ENCODE results near the gene CFAP20DC. TPM values are rescaled to one million over a fixed set of nuclear protein-coding genes. Genes with fewer than 3 reads are reported as not detected.
"Not testable (repeated sequence)": the region's sequence is repeated elsewhere in the genome, so short reads cannot be mapped to it uniquely, and the experiment has no call there.

The CFAP20DC gene
- total and polyA plus RNA-seq, 2 of the 4 experiments (the other 2 are of a cell fraction): 1.2 to 1.6 TPM

- H3K4me2 ChIP-seq (ENCODE audit: low read depth, low read length); H3K79me1 ChIP-seq (ENCODE audit: low read depth in 1 of 2, low read length in 2 of 2); CTCF ChIA-PET; H3K23ac ChIP-seq (ENCODE audit: low read depth, low read length); H2AK5ac ChIP-seq (ENCODE audit: low read depth, low read length); H2BK120ac ChIP-seq (ENCODE audit: low read depth, low read length); DNase-seq; H2BK20ac ChIP-seq (ENCODE audit: low read depth, low read length); in situ Hi-C loops (cut with MboI; ENCODE audit: low sequenced_read_pairs); H3K4me3 ChIP-seq (ENCODE audit: insufficient read depth, low read depth, low read length); intact Hi-C loops (cut with micrococcal nuclease); H2AFZ ChIP-seq (replicated peaks; ENCODE audit: low read length, poor library complexity); H3K27ac ChIP-seq (ENCODE audit: insufficient read depth, low read length); H3K14ac ChIP-seq (replicated peaks; ENCODE audit: low read depth, low read length); H2BK15ac ChIP-seq (ENCODE audit: low read depth, low read length); ATAC-seq (ENCODE audit: low read depth); H3K27me3 ChIP-seq (ENCODE audit: control insufficient read depth, insufficient read depth, low read length); H3K9me1 ChIP-seq (ENCODE audit: insufficient read depth, low read length); H4K91ac ChIP-seq (ENCODE audit: insufficient read depth, low read depth, low read length); H3K9ac ChIP-seq (ENCODE audit: low read depth, low read length); H3K18ac ChIP-seq (ENCODE audit: low read depth, low read length); H3K4me1 ChIP-seq (ENCODE audit: control insufficient read depth, insufficient read depth, low read length); POLR2A ChIA-PET (ENCODE audit: unreplicated experiment); dilution Hi-C loops (cut with HindIII; ENCODE audit: low sequenced_read_pairs, unreplicated experiment); H3K9me3 ChIP-seq (ENCODE audit: control insufficient read depth, insufficient read depth, low read length); H2BK5ac ChIP-seq (ENCODE audit: low read depth, low read length, poor library complexity, severe bottlenecking); H4K20me1 ChIP-seq (ENCODE audit: insufficient read depth, low read length); H4K5ac ChIP-seq (ENCODE audit: low read depth, low read length); H3K4ac ChIP-seq (ENCODE audit: low read depth, low read length); H2AK9ac ChIP-seq (replicated peaks; ENCODE audit: low read depth, low read length, poor library complexity); H4K8ac ChIP-seq (ENCODE audit: low read depth in 2 of 2, low read length in 2 of 2); BruUV-seq (replicated peaks); H3K56ac ChIP-seq (ENCODE audit: extremely low read depth, insufficient read depth, low read length); H3K36me3 ChIP-seq (ENCODE audit: control insufficient read depth, insufficient read depth, low read length): not testable (repeated sequence)
- no CpG with 5 or more reads among the region's 34 CpGs for WGBS, 2 experiments (ENCODE audit: extremely low coverage in 2 of 2, insufficient read length in 1 of 2)
These were observed 207.6 kb downstream of the CFAP20DC start for GRCh38 chr3:58842050-58842747.
